B cell (primary cell): Measurements from ENCODE around the gene MROH2A. TPM values are rescaled to one million over a fixed set of nuclear protein-coding genes. Genes with fewer than 3 reads are reported as not detected.

Experiments
- ATAC-seq: fragments of 200-7000 bp; cut with Tn5 transposase; one replicate; pipeline ENCODE4 v1.10.0; 2021; ENCODE audit warnings: low read depth, mild to moderate bottlenecking, moderate number of reproducible peaks, moderate library complexity
- CTCF ChIA-PET: fragments of 350-600 bp; sonication (Branson Sonifier 250); formaldehyde crosslinking; loops from one replicate; lab custom pipeline; 2021; ENCODE audit warnings: antibody characterized with exemption, inconsistent platforms; lab: Charles Lee
- POLR2A ChIA-PET: fragments of 350-600 bp; sonication (Branson Sonifier 250); formaldehyde crosslinking; loops from one replicate; lab custom pipeline; 2021; ENCODE audit warnings: antibody characterized with exemption; lab: Charles Lee
- DNase-seq: peaks from one replicate; pipeline ENCODE4 v3.0.0; 2013
- H2AFZ ChIP-seq: 2 replicates; pipeline ENCODE4 v1.6.1; 2012; ENCODE audit warnings: mild to moderate bottlenecking, low read depth, low read length; ENCODE audit not compliant: insufficient read depth, poor library complexity, severe bottlenecking
- H3K27ac ChIP-seq, 2 donors: 1 replicate in 1 of 2; 2 replicates in 1 of 2; pipeline ENCODE4 v1.5.1; 2012 to 2013; ENCODE audit warnings: low read length in 2 of 2, mild to moderate bottlenecking in 2 of 2, moderate library complexity in 1 of 2
- H3K27me3 ChIP-seq, 4 experiments: fragments of 200-600 bp in 1 of 4; sonication (generic) in 1 of 4; replicated peaks in 1 of 4; 1 replicate in 2 of 4; 2 replicates in 2 of 4; pipeline versions ENCODE4 v1.6.1 to v1.7.0; 2013 to 2016; ENCODE audit warnings: low read length in 3 of 4, mild to moderate bottlenecking in 2 of 4, mixed read lengths in 1 of 4, moderate library complexity in 1 of 4; ENCODE audit not compliant: insufficient read depth in 4 of 4, control insufficient read depth in 3 of 4; ENCODE audit errors: control extremely low read depth in 1 of 4
- H3K36me3 ChIP-seq, 2 experiments: replicated peaks in 1 of 2; 1 replicate in 1 of 2; 2 replicates in 1 of 2; pipeline versions ENCODE4 v1.6.1 to v1.7.1; 2013; ENCODE audit warnings: low read length in 1 of 2; ENCODE audit not compliant: insufficient read depth in 2 of 2, control insufficient read depth in 1 of 2; ENCODE audit errors: control extremely low read depth in 1 of 2, extremely low read depth in 1 of 2
- H3K4me1 ChIP-seq, 2 donors: fragments of 200-600 bp in 1 of 2; sonication (generic) in 1 of 2; 1 replicate in 1 of 2; 2 replicates in 1 of 2; pipeline versions ENCODE4 v1.5.1 to v1.6.1; 2013 to 2017; ENCODE audit warnings: low read length in 2 of 2; ENCODE audit not compliant: control insufficient read depth in 2 of 2, insufficient read depth in 2 of 2
- H3K4me2 ChIP-seq: replicated peaks from 2 replicates; pipeline ENCODE3; 2012; ENCODE audit warnings: mild to moderate bottlenecking, low read depth, low read length; ENCODE audit not compliant: poor library complexity, severe bottlenecking
- H3K4me3 ChIP-seq, 5 experiments: fragments of 200-600 bp in 1 of 5; sonication (generic) in 1 of 5; 1 replicate in 3 of 5; 2 replicates in 2 of 5; pipeline versions ENCODE4 v1.5.1 to v1.7.0; 2011 to 2016; ENCODE audit warnings: low read length in 4 of 5, mild to moderate bottlenecking in 4 of 5, low read depth in 2 of 5, control low read depth in 1 of 5, moderate library complexity in 1 of 5; ENCODE audit not compliant: insufficient read depth in 1 of 5; ENCODE audit errors: control extremely low read depth in 1 of 5, extremely low read depth in 1 of 5
- H3K79me2 ChIP-seq: fragments of 200-600 bp; sonication (generic); one replicate; pipeline ENCODE4 v1.6.0; 2016; ENCODE audit warnings: low read length; ENCODE audit not compliant: control insufficient read depth, insufficient read depth
- H3K9ac ChIP-seq: fragments of 200-600 bp; sonication (generic); 2 replicates; pipeline ENCODE4 v1.6.1; 2017; ENCODE audit warnings: mild to moderate bottlenecking, low read length, moderate library complexity
- H3K9me3 ChIP-seq, 3 donors: one replicate each; pipeline versions ENCODE4 v1.6.1 to v1.7.1; 2013; ENCODE audit warnings: low read length in 2 of 3; ENCODE audit not compliant: control insufficient read depth in 2 of 3, insufficient read depth in 1 of 3; ENCODE audit errors: control extremely low read depth in 1 of 3
- H4K20me1 ChIP-seq: 2 replicates; pipeline ENCODE4 v1.6.0; 2012; ENCODE audit warnings: mild to moderate bottlenecking, low read length; ENCODE audit not compliant: insufficient read depth, control insufficient read depth, poor library complexity, severe bottlenecking
- H3K27ac Mint-ChIP-seq: one replicate; pipeline ENCODE4 v1.8.0; 2021; ENCODE audit warnings: mixed read lengths
- H3K27me3 Mint-ChIP-seq: one replicate; pipeline ENCODE4 v1.8.0; 2021; ENCODE audit warnings: mixed read lengths
- H3K4me1 Mint-ChIP-seq: one replicate; pipeline ENCODE4 v1.8.0; 2021; ENCODE audit warnings: mixed read lengths
- H3K4me3 Mint-ChIP-seq: one replicate; pipeline ENCODE4 v1.8.0; 2021; ENCODE audit warnings: mixed read lengths
- H3K9me3 Mint-ChIP-seq: one replicate; pipeline ENCODE4 v1.8.0; 2022; ENCODE audit warnings: mixed read lengths; ENCODE audit not compliant: insufficient read depth
- EZH2 ChIP-seq: IDR thresholded peaks from 2 replicates; pipeline ENCODE4 v1.6.1; 2012; ENCODE audit warnings: borderline replicate concordance, low read depth, mild to moderate bottlenecking, moderate library complexity, low read length; ENCODE audit not compliant: insufficient read depth, poor library complexity, severe bottlenecking
- WGBS: methylation state at CpG from one replicate; pipeline ENCODE4 v1.1.5; 2013; ENCODE audit warnings: missing lambda C conversion rate; ENCODE audit not compliant: insufficient coverage; 5-methylcytosine and 5-hydroxymethylcytosine counted together
- intact Hi-C: fragments of 100-400 bp; cut with micrococcal nuclease; formaldehyde crosslinking; loops from one replicate; pipeline ENCODE4 v1.10.0; 2022
- polyA plus RNA-seq: library from polyadenylated mRNA; depleted of rRNA; stranded (reverse); fragments of >200 nt; gene quantifications from 2 replicates; pipeline ENCODE4 v1.2.3, GENCODE V29; 2012
- total RNA-seq, 2 donors: library from RNA; stranded (reverse); fragments of 120-200 nt in 1 of 2; gene quantifications; 1 replicate in 1 of 2; 2 replicates in 1 of 2; pipeline versions ENCODE4 v1.2.3 to v1.2.4, GENCODE V29; 2013 to 2022
- TF ChIP-seq, protein P1 (sequence below): fragments of 200-600 bp; IDR thresholded peaks from one replicate; pipeline ENCODE4 v1.8.0; 2022; ENCODE audit warnings: antibody characterized with exemption, mild to moderate bottlenecking

Gene MROH2A
- total and polyA plus RNA-seq, 2 donors (not counting 1 experiment from before 2014, with no cell fraction given): not detected

DNA sequence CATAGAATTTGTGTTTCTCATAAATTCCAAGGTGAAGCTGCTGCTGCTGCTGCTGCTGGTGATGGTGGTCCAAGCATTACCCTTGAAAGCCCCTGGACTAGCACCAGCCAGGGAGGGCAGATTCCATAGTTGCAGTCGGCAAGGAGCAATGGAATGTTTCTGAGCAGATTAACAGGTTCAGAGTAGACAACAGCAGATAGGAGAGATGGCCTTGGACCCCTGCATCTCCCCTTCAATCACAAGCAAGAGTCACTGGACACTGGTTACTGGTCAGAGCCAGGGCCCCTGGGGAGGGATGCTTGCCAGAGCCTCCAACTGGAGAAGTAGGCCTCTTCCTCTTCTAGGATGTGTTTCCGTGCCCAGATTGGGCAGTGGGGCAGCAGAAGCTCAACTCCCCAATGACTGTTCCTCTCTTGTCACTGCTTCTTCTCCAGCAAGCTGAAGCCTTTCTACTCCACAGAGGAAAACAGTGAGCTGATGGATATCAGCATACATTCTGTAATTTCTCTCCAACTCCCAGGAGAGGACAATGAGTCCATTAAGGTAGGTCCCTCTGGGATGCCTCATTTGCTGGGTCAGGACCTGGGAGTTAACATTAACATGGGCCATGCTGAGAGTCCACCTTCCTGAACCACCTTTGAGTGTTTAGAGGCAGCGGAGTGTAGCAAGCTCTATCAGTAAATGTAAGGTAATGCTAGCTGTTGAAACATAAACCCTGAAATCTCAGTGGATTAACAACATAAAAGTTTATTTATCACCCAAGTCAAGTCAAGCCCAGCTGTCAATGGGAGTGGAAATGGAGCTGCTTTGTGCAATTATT, 35.3 kb downstream of the MROH2A start:
- Histone ChIP-seq H3K79me2 (no peaks in the 10 kb centered on the region), H2AFZ (no peak overlapping the region), H3K4me3 (no peak overlapping the region), H3K27ac (no peak overlapping the region), H3K27me3 (peaks cover 0 to 9% (median 0%) of the 10 kb centered on the region in 4 experiments), H4K20me1 (no peaks in the 10 kb centered on the region), H3K9me3 (peaks cover 0 to 6% (median 0%) of the 10 kb centered on the region in 3 donors), H3K9ac (no peak overlapping the region), H3K36me3 (no peaks in the 10 kb centered on the region), H3K4me2 (no peak overlapping the region), H3K4me1 (no peaks in the 10 kb centered on the region)
- WGBS: 91% methylated on average over 1 of the region's 3 CpGs
- DNase-seq (no peak), ATAC-seq (no peak)
- POLR2A ChIA-PET: no interaction called here
- no peaks in the 10 kb centered on the region for H3K9me3 Mint-ChIP-seq
- peaks cover 28% of the 10 kb centered on the region for H3K27me3 Mint-ChIP-seq
- intact Hi-C loops: no loop called here
- CTCF ChIA-PET: no interaction called here
- no peak overlapping the region for H3K4me3 Mint-ChIP-seq
- no peak for TF ChIP-seq EZH2
- TF ChIP-seq, protein P1, sequence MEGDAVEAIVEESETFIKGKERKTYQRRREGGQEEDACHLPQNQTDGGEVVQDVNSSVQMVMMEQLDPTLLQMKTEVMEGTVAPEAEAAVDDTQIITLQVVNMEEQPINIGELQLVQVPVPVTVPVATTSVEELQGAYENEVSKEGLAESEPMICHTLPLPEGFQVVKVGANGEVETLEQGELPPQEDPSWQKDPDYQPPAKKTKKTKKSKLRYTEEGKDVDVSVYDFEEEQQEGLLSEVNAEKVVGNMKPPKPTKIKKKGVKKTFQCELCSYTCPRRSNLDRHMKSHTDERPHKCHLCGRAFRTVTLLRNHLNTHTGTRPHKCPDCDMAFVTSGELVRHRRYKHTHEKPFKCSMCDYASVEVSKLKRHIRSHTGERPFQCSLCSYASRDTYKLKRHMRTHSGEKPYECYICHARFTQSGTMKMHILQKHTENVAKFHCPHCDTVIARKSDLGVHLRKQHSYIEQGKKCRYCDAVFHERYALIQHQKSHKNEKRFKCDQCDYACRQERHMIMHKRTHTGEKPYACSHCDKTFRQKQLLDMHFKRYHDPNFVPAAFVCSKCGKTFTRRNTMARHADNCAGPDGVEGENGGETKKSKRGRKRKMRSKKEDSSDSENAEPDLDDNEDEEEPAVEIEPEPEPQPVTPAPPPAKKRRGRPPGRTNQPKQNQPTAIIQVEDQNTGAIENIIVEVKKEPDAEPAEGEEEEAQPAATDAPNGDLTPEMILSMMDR: no peak
- no peak overlapping the region for H3K27ac Mint-ChIP-seq
- no peaks in the 10 kb centered on the region for H3K4me1 Mint-ChIP-seq
